Loucy (cell line): Measurements from ENCODE around the gene SPEG.

Experiments used
- CTCF ChIP-seq: fragments of 200-600 bp; sonication (generic); conservative IDR thresholded peaks from 2 replicates; pipeline ENCODE4 v1.5.1; 2014; ENCODE audit warnings: mild to moderate bottlenecking, antibody characterized with exemption, low read length
- EZH2phosphoT487 ChIP-seq: fragments of 200-600 bp; IDR thresholded peaks from 2 replicates; pipeline ENCODE4 v1.6.1; 2018; ENCODE audit warnings: antibody characterized with exemption, mild to moderate bottlenecking, moderate library complexity, borderline replicate concordance

GRCh38 chr2:219497495-219498279, 63.0 kb downstream of the SPEG start:
- TF ChIP-seq CTCF (no peak), EZH2phosphoT487 (no peak)
